ENCODE measurements around the gene PRMT6.
A peak's percentile ranks its signal among the peaks of the same experiment; 100 is the strongest.

Gene PRMT6

DNA sequence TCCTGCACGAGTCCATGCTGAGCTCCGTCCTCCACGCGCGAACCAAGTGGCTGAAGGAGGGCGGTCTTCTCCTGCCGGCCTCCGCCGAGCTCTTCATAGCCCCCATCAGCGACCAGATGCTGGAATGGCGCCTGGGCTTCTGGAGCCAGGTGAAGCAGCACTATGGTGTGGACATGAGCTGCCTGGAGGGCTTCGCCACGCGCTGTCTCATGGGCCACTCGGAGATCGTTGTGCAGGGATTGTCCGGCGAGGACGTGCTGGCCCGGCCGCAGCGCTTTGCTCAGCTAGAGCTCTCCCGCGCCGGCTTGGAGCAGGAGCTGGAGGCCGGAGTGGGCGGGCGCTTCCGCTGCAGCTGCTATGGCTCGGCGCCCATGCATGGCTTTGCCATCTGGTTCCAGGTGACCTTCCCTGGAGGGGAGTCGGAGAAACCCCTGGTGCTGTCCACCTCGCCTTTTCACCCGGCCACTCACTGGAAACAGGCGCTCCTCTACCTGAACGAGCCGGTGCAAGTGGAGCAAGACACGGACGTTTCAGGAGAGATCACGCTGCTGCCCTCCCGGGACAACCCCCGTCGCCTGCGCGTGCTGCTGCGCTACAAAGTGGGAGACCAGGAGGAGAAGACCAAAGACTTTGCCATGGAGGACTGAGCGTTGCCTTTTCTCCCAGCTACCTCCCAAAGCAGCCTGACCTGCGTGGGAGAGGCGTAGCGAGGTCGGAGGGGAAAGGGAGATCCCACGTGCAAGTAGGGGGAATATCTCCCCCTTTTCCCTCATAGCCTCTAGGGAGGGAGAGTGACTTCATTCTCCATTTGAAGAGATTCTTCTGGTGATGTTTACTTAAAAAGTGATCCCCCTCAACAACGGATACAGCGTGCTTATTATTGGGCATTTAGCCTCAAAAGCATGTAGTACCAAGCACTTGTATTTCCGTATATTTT lies 991 bp downstream of the PRMT6 start:
- Histone ChIP-seq H3K9me3 (ENCODE audit: insufficient read depth, low read depth, low read length) (no peaks in the 10 kb centered on the region), H3K23ac (ENCODE audit: low read length) (no peak overlapping the region), H3K4me3 (ENCODE audit: low read depth, low read length) (peak overlapping the region; percentile 96), H2BK5ac (ENCODE audit: low read depth, low read length, poor library complexity) (no peak overlapping the region), H3K79me2 (ENCODE audit: control insufficient read depth, insufficient read depth, low read length, poor library complexity) (peaks cover 9% of the 10 kb centered on the region), H3K27me3 (ENCODE audit: insufficient read depth, low read length) (no peaks in the 10 kb centered on the region), H2BK12ac (ENCODE audit: low read length) (no peak overlapping the region), H3K4me2 (ENCODE audit: low read length) (peak overlapping the region; percentile 74), H3K79me1 (ENCODE audit: low read length) (peaks cover 10% of the 10 kb centered on the region), H3K36me3 (ENCODE audit: control insufficient read depth in 1 of 2, insufficient read depth in 2 of 2, low read length in 2 of 2) (no peaks in the 10 kb centered on the region), H3K4me1 (ENCODE audit: control insufficient read depth in 1 of 2, insufficient read depth in 2 of 2, low read length in 2 of 2) (peaks cover 0 to 5% of the 10 kb centered on the region in 2 experiments), H3K4ac (ENCODE audit: low read depth, low read length) (peak overlapping the region; percentile 36), H3K18ac (ENCODE audit: low read length) (peak overlapping the region; percentile 87), H3K9ac (ENCODE audit: low read length) (peak overlapping the region; percentile 91), H4K8ac (ENCODE audit: low read depth, low read length) (peak overlapping the region; percentile 90), H2BK120ac (ENCODE audit: insufficient read depth, low read length, poor library complexity) (no peak overlapping the region), H3K14ac (ENCODE audit: low read length) (peak overlapping the region; percentile 88), H2AFZ (ENCODE audit: insufficient read depth, low read length, poor library complexity) (peak overlapping the region; percentile 96), H4K12ac (ENCODE audit: low read depth, low read length) (peak overlapping the region; percentile 94), H3K27ac (ENCODE audit: low read depth, low read length) (peak overlapping the region; percentile 1), H2AK5ac (ENCODE audit: low read length) (no peak overlapping the region), H4K91ac (ENCODE audit: low read depth, low read length) (peak overlapping the region; percentile 85)
- DNase-seq: peak; percentile 29 to 52
- WGBS (ENCODE audit: extremely low coverage, insufficient coverage, insufficient read length): no CpG with 5 or more reads among the region's 55 CpGs

- H3K4me2 ChIP-seq (ENCODE audit: low read length): peak overlapping the region; percentile 74
- no peaks in the 10 kb centered on the region for H3K27me3 ChIP-seq (ENCODE audit: insufficient read depth, low read length)
- no peak overlapping the region for H4K91ac ChIP-seq (ENCODE audit: low read depth, low read length)
- no peak overlapping the region for H3K14ac ChIP-seq (ENCODE audit: low read length)
- no peak overlapping the region for H3K4me3 ChIP-seq (ENCODE audit: low read depth, low read length)
- no peaks in the 10 kb centered on the region for H3K36me3 ChIP-seq (ENCODE audit: control insufficient read depth in 1 of 2, insufficient read depth in 2 of 2, low read length in 2 of 2)
- peaks cover 10% of the 10 kb centered on the region for H3K79me1 ChIP-seq (ENCODE audit: low read length)
- H3K79me2 ChIP-seq (ENCODE audit: control insufficient read depth, insufficient read depth, low read length, poor library complexity): peaks cover 9% of the 10 kb centered on the region
- H3K4me1 ChIP-seq (ENCODE audit: control insufficient read depth in 1 of 2, insufficient read depth in 2 of 2, low read length in 2 of 2): peaks cover 0 to 5% of the 10 kb centered on the region in 2 experiments
- H2BK120ac ChIP-seq (ENCODE audit: insufficient read depth, low read length, poor library complexity): no peak overlapping the region
- H4K8ac ChIP-seq (ENCODE audit: low read depth, low read length): no peak overlapping the region
- H2AK5ac ChIP-seq (ENCODE audit: low read length): no peak overlapping the region
- H3K23ac ChIP-seq (ENCODE audit: low read length): no peak overlapping the region
- no peak overlapping the region for H2BK12ac ChIP-seq (ENCODE audit: low read length)
- H3K9ac ChIP-seq (ENCODE audit: low read length): no peak overlapping the region
- H2BK5ac ChIP-seq (ENCODE audit: low read depth, low read length, poor library complexity): no peak overlapping the region
- H3K4ac ChIP-seq (ENCODE audit: low read depth, low read length): peak overlapping the region; percentile 36
- no peak overlapping the region for H3K27ac ChIP-seq (ENCODE audit: low read depth, low read length)
- no peak overlapping the region for H4K12ac ChIP-seq (ENCODE audit: low read depth, low read length)
- H2AFZ ChIP-seq (ENCODE audit: insufficient read depth, low read length, poor library complexity): no peak overlapping the region
- H3K18ac ChIP-seq (ENCODE audit: low read length): no peak overlapping the region
- no CpG with 5 or more reads among the region's 4 CpGs for WGBS (ENCODE audit: extremely low coverage, insufficient coverage, insufficient read length)
- DNase-seq: peak in 1 of 2 donors; percentile 57
- H3K9me3 ChIP-seq (ENCODE audit: insufficient read depth, low read depth, low read length): no peaks in the 10 kb centered on the region
Measured at GRCh38 chr1:107058245-107059032, 2.0 kb downstream of the PRMT6 start.

GRCh38 chr1:107061886-107062285 lies 5.4 kb downstream of the PRMT6 start:
- H2BK12ac ChIP-seq (ENCODE audit: low read length): no peak overlapping the region

GRCh38 chr1:107073493-107073892 lies 17.0 kb downstream of the PRMT6 start:
- H3K4ac ChIP-seq (ENCODE audit: low read depth, low read length): no peak overlapping the region
- no peaks in the 10 kb centered on the region for H3K27me3 ChIP-seq (ENCODE audit: insufficient read depth, low read length)
- H3K4me3 ChIP-seq (ENCODE audit: low read depth, low read length): no peak overlapping the region

More at GRCh38 chr1:107061886-107062285, 5.4 kb downstream of the PRMT6 start:
- Histone ChIP-seq H3K9me3 (ENCODE audit: insufficient read depth, low read depth, low read length) (no peaks in the 10 kb centered on the region), H3K79me2 (ENCODE audit: control insufficient read depth, insufficient read depth, low read length, poor library complexity) (peaks cover 4% of the 10 kb centered on the region), H3K4me2 (ENCODE audit: low read length) (no peak overlapping the region), H4K12ac (ENCODE audit: low read depth, low read length) (no peak overlapping the region), H4K91ac (ENCODE audit: low read depth, low read length) (no peak overlapping the region), H3K27me3 (ENCODE audit: insufficient read depth, low read length) (no peaks in the 10 kb centered on the region), H3K4me1 (ENCODE audit: control insufficient read depth in 1 of 2, insufficient read depth in 2 of 2, low read length in 2 of 2) (peaks cover 0 to 5% of the 10 kb centered on the region in 2 experiments), H3K9ac (ENCODE audit: low read length) (no peak overlapping the region), H4K8ac (ENCODE audit: low read depth, low read length) (no peak overlapping the region), H3K23ac (ENCODE audit: low read length) (no peak overlapping the region), H3K18ac (ENCODE audit: low read length) (no peak overlapping the region), H2AK5ac (ENCODE audit: low read length) (no peak overlapping the region), H3K36me3 (ENCODE audit: control insufficient read depth in 1 of 2, insufficient read depth in 2 of 2, low read length in 2 of 2) (no peaks in the 10 kb centered on the region), H3K79me1 (ENCODE audit: low read length) (peaks cover 4% of the 10 kb centered on the region), H3K27ac (ENCODE audit: low read depth, low read length) (peak overlapping the region; percentile 20), H3K4me3 (ENCODE audit: low read depth, low read length) (no peak overlapping the region), H2AFZ (ENCODE audit: insufficient read depth, low read length, poor library complexity) (no peak overlapping the region), H3K4ac (ENCODE audit: low read depth, low read length) (no peak overlapping the region), H2BK5ac (ENCODE audit: low read depth, low read length, poor library complexity) (no peak overlapping the region), H2BK120ac (ENCODE audit: insufficient read depth, low read length, poor library complexity) (no peak overlapping the region), H3K14ac (ENCODE audit: low read length) (no peak overlapping the region)
- DNase-seq: peak; percentile 86 to 88
- WGBS (ENCODE audit: extremely low coverage, insufficient coverage, insufficient read length): no CpG with 5 or more reads among the region's 3 CpGs

More at GRCh38 chr1:107073493-107073892, 17.0 kb downstream of the PRMT6 start:
- no peak overlapping the region for H3K23ac ChIP-seq (ENCODE audit: low read length)
- no peaks in the 10 kb centered on the region for H3K4me1 ChIP-seq (ENCODE audit: control insufficient read depth in 1 of 2, insufficient read depth in 2 of 2, low read length in 2 of 2)
- no peak for DNase-seq
- H3K27ac ChIP-seq (ENCODE audit: low read depth, low read length): no peak overlapping the region
- H3K18ac ChIP-seq (ENCODE audit: low read length): no peak overlapping the region
- no peak overlapping the region for H4K91ac ChIP-seq (ENCODE audit: low read depth, low read length)
- H4K8ac ChIP-seq (ENCODE audit: low read depth, low read length): no peak overlapping the region
- H3K79me1 ChIP-seq (ENCODE audit: low read length): no peaks in the 10 kb centered on the region
- no peak overlapping the region for H2AFZ ChIP-seq (ENCODE audit: insufficient read depth, low read length, poor library complexity)
- H3K79me2 ChIP-seq (ENCODE audit: control insufficient read depth, insufficient read depth, low read length, poor library complexity): no peaks in the 10 kb centered on the region
- no peaks in the 10 kb centered on the region for H3K36me3 ChIP-seq (ENCODE audit: control insufficient read depth in 1 of 2, insufficient read depth in 2 of 2, low read length in 2 of 2)
- no peak overlapping the region for H2BK12ac ChIP-seq (ENCODE audit: low read length)
- whole genome bisulfite sequencing (ENCODE audit: extremely low coverage, insufficient coverage, insufficient read length): no CpG with 5 or more reads among the region's 4 CpGs
- no peak overlapping the region for H2BK5ac ChIP-seq (ENCODE audit: low read depth, low read length, poor library complexity)
- H3K14ac ChIP-seq (ENCODE audit: low read length): no peak overlapping the region
- no peaks in the 10 kb centered on the region for H3K9me3 ChIP-seq (ENCODE audit: insufficient read depth, low read depth, low read length)
- no peak overlapping the region for H3K9ac ChIP-seq (ENCODE audit: low read length)
- H4K12ac ChIP-seq (ENCODE audit: low read depth, low read length): no peak overlapping the region
- H2AK5ac ChIP-seq (ENCODE audit: low read length): no peak overlapping the region
- H3K4me2 ChIP-seq (ENCODE audit: low read length): no peak overlapping the region
- H2BK120ac ChIP-seq (ENCODE audit: insufficient read depth, low read length, poor library complexity): no peak overlapping the region

All from trophoblast cell (in vitro differentiated cells and primary cell).